GM12801 (cell line): ENCODE measurements around the gene RPP30.

Experiments
- CTCF ChIP-seq: IDR thresholded peaks from one replicate; pipeline ENCODE4 v1.5.1; 2011; ENCODE audit warnings: control low read depth; ENCODE audit not compliant: insufficient read length; ENCODE audit errors: extremely low read depth

Gene RPP30

GRCh38 chr10:90858461-90858968 is 13.3 kb upstream of the RPP30 start:
- TF ChIP-seq CTCF: no peak

GRCh38 chr10:90859321-90859751 is 12.4 kb upstream of the RPP30 start:
- no peak for TF ChIP-seq CTCF

GRCh38 chr10:90860790-90861189 is 11.0 kb upstream of the RPP30 start:
- no peak for TF ChIP-seq CTCF

GRCh38 chr10:90862908-90863514 is 8.8 kb upstream of the RPP30 start:
- TF ChIP-seq CTCF: no peak

- no peak for TF ChIP-seq CTCF
These were observed 6.4 kb upstream of the RPP30 start for GRCh38 chr10:90865401-90865800.

- no peak for TF ChIP-seq CTCF
These were observed 5.7 kb upstream of the RPP30 start for GRCh38 chr10:90866050-90866598.

GRCh38 chr10:90871279-90871765 is 452 bp upstream of the RPP30 start:
- no peak for TF ChIP-seq CTCF
